A549 (cell line): ENCODE results near the gene HTR3C. TPM values are rescaled to one million over a fixed set of nuclear protein-coding genes. Genes with fewer than 3 reads are reported as not detected.

ENCODE experiments used
- ATAC-seq, 2 experiments: fragments of 200-7000 bp in 1 of 2; fragments of >200 bp in 1 of 2; cut with Nextera tagmentation in 1 of 2; cut with Tn5 transposase in 1 of 2; 3 replicates each; pipeline versions ENCODE4 v1.8.0 to v1.9.1; 2018 to 2020; ENCODE audit warnings: mild to moderate bottlenecking in 1 of 2, moderate library complexity in 1 of 2
- CTCF ChIA-PET: fragments of 300-600 bp; sonication (Branson Sonifier 250); formaldehyde crosslinking; extraction: SDS; loops from one replicate; lab custom pipeline; 2021; ENCODE audit warnings: antibody characterized with exemption, inconsistent platforms; lab: Yijun Ruan, JAX
- POLR2A ChIA-PET: fragments of 350-600 bp; formaldehyde crosslinking; extraction: SDS; loops from one replicate; lab custom pipeline; 2021; ENCODE audit warnings: antibody characterized with exemption, inconsistent platforms; lab: Yijun Ruan, JAX
- DNase-seq, 2 experiments: peaks; one replicate each; pipeline versions ENCODE4 v3.0.0 to v3.0.0-alpha.2; 2011 to 2016; ENCODE audit warnings: low read depth in 1 of 2, low spot score in 1 of 2
- FAIRE-seq: peaks from 2 replicates; lab custom pipeline; 2011; peaks lifted over from hg19 to GRCh38; lab: Jason Lieb, UNC
- H3K27ac ChIP-seq, 2 experiments: fragments of >200 bp; sonication (Bioruptor Twin); formaldehyde crosslinking; 3 replicates each; pipeline ENCODE4 v1.5.1; 2016 to 2017
- H3K4me1 ChIP-seq: fragments of >200 bp; sonication (Bioruptor Twin); formaldehyde crosslinking; 3 replicates; pipeline ENCODE4 v1.6.1; 2016
- H3K4me2 ChIP-seq: fragments of >200 bp; sonication (Bioruptor Twin); formaldehyde crosslinking; 3 replicates; pipeline ENCODE4 v1.6.1; 2016
- H3K4me3 ChIP-seq: fragments of >200 bp; sonication (Bioruptor Twin); formaldehyde crosslinking; 3 replicates; pipeline ENCODE4 v1.5.1; 2016
- H3K9me3 ChIP-seq: fragments of >200 bp; sonication (Bioruptor Twin); formaldehyde crosslinking; 3 replicates; pipeline ENCODE4 v1.6.1; 2016
- CBX8 ChIP-seq: fragments of 200-600 bp; sonication (generic); IDR thresholded peaks from 2 replicates; pipeline ENCODE4 v1.6.1; 2016
- EHF ChIP-seq: fragments of 250-450 bp; sonication (Bioruptor Pico); IDR thresholded peaks from 2 replicates; pipeline ENCODE4 v1.5.0; 2020; ENCODE audit warnings: mild to moderate bottlenecking
- EHMT2 ChIP-seq: fragments of 200-600 bp; sonication (generic); IDR thresholded peaks from 2 replicates; pipeline ENCODE4 v1.6.1; 2016; ENCODE audit warnings: antibody characterized with exemption, low read depth, mild to moderate bottlenecking, moderate library complexity
- FOSL2 ChIP-seq, 2 experiments: fragments of 450-650 bp in 1 of 2; fragments of >200 bp in 1 of 2; sonication (Bioruptor Twin) in 1 of 2; formaldehyde crosslinking; IDR thresholded peaks; 2 replicates each; pipeline versions ENCODE4 v1.5.0 to v1.6.1; 2016 to 2020; ENCODE audit warnings: mild to moderate bottlenecking in 1 of 2, moderate library complexity in 1 of 2
- HDAC2 ChIP-seq: fragments of 200-600 bp; sonication (generic); IDR thresholded peaks from 2 replicates; pipeline ENCODE4 v1.6.1; 2016
- HEYL ChIP-seq: fragments of 250-450 bp; sonication (Bioruptor Pico); IDR thresholded peaks from 2 replicates; pipeline ENCODE4 v1.8.0; 2021; ENCODE audit warnings: mild to moderate bottlenecking, moderate library complexity
- HOXA7 ChIP-seq: fragments of 250-450 bp; sonication (Bioruptor Pico); IDR thresholded peaks from 2 replicates; pipeline ENCODE4 v1.5.0; 2020; ENCODE audit warnings: mild to moderate bottlenecking, moderate library complexity
- JUNB ChIP-seq: fragments of >200 bp; sonication (Bioruptor Twin); formaldehyde crosslinking; IDR thresholded peaks from 2 replicates; pipeline ENCODE4 v1.6.1; 2016
- MAFK ChIP-seq: fragments of 450-650 bp; IDR thresholded peaks from 2 replicates; pipeline ENCODE4 v1.6.1; 2014; ENCODE audit not compliant: partially characterized antibody
- NPAS2 ChIP-seq: fragments of 250-450 bp; sonication (Bioruptor Pico); IDR thresholded peaks from 2 replicates; pipeline ENCODE4 v1.8.0; 2022; ENCODE audit warnings: mild to moderate bottlenecking, moderate library complexity, borderline replicate concordance
- NR3C1 ChIP-seq: fragments of >200 bp; sonication (Bioruptor Twin); formaldehyde crosslinking; IDR thresholded peaks from 3 replicates; pipeline ENCODE4 v1.6.1; 2017
- POLR2A ChIP-seq: IDR thresholded peaks from 2 replicates; pipeline ENCODE4 v1.6.1; 2012; ENCODE audit warnings: mild to moderate bottlenecking, low read length
- RARB ChIP-seq: fragments of 250-450 bp; sonication (Bioruptor Pico); IDR thresholded peaks from 2 replicates; pipeline ENCODE4 v1.8.0; 2021; ENCODE audit warnings: mild to moderate bottlenecking, moderate library complexity
- RFX5 ChIP-seq: fragments of 450-650 bp; IDR thresholded peaks from 2 replicates; pipeline ENCODE4 v1.7.1; 2014; ENCODE audit warnings: antibody characterized with exemption, mild to moderate bottlenecking, moderate library complexity
- WGBS: methylation state at CpG from one replicate; pipeline ENCODE4 v1.1.6; 2017; ENCODE audit errors: missing lambda C conversion rate; 5-methylcytosine and 5-hydroxymethylcytosine counted together
- polyA plus RNA-seq, 4 experiments: library from polyadenylated mRNA; depleted of rRNA in 3 of 4; stranded (reverse); fragments of >200 nt; fragmentation: RNase III in 1 of 4; extraction: RNeasy Plus Mini Kit Qiagen cat#74134 plus additional on column Dnase treatment in 1 of 4; gene quantifications; 2 replicates in 3 of 4; 3 replicates in 1 of 4; pipeline ENCODE4 v1.2.3, GENCODE V29; 2011 to 2017
- TF ChIP-seq, protein P1 (sequence below): IDR thresholded peaks from 2 replicates; pipeline ENCODE4 v1.6.1; 2012
- TF ChIP-seq, protein P2 (sequence below): fragments of 250-450 bp; sonication (Bioruptor Pico); IDR thresholded peaks from 2 replicates; pipeline ENCODE4 v1.5.0; 2020; ENCODE audit warnings: low read depth, mild to moderate bottlenecking, moderate library complexity
- TF ChIP-seq, protein P3 (sequence below): fragments of >200 bp; sonication (Bioruptor Twin); formaldehyde crosslinking; IDR thresholded peaks from 2 replicates; pipeline ENCODE4 v1.6.1; 2016
- TF ChIP-seq, protein P4 (sequence below): fragments of 250-450 bp; sonication (Bioruptor Pico); IDR thresholded peaks from 2 replicates; pipeline ENCODE4 v1.5.0; 2021; ENCODE audit warnings: mild to moderate bottlenecking, moderate library complexity, borderline replicate concordance
- TF ChIP-seq, protein P5 (sequence below): fragments of >200 bp; sonication (Bioruptor Twin); formaldehyde crosslinking; IDR thresholded peaks from 3 replicates; pipeline ENCODE4 v1.5.1; 2016

Gene HTR3C
- polyA plus RNA-seq, 2 of the 4 experiments (the other 2 are of a cell fraction) = not detected

DNA sequence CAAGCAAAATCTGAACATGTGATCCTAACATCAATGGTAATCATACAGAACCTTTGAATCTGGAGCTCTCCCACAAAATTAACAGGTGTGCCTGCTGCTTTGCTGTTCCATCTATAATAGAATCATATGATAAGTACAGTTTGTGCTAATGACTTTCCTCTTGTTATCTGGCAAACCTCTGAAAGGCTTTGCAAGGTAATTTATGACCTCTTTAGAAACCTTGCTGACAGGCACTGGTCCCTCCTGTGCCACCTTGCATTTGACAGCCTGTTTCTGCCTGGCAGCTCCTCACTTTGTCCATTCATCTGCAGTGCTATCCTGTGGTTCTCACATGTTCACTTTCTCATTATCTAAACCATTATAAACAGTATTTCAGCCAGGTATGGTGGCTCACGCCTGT, 10.2 kb upstream of the HTR3C start:
- FAIRE-seq (no peak), DNase-seq (no peak), ATAC-seq (no peak)
- Histone ChIP-seq H3K4me1 (no peaks in the 10 kb centered on the region), H3K27ac (no peak overlapping the region), H3K9me3 (no peaks in the 10 kb centered on the region), H3K4me3 (no peak overlapping the region), H3K4me2 (no peak overlapping the region)
- no peak for TF ChIP-seq HDAC2
- no peak for TF ChIP-seq HEYL
- TF ChIP-seq, protein P1, sequence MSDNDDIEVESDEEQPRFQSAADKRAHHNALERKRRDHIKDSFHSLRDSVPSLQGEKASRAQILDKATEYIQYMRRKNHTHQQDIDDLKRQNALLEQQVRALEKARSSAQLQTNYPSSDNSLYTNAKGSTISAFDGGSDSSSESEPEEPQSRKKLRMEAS = no peak
- no peak for TF ChIP-seq EHMT2
- ChIA-PET POLR2A (interaction anchor here (0.7 kb wide), 1 partner anchor 25 kb away, joined by 6 read pairs; no protein-coding TSS in a partner anchor), CTCF (interaction anchor here (1.0 kb wide), 1 partner anchor 33 kb away, joined by 3 read pairs; no protein-coding TSS in a partner anchor)
- WGBS = 55% methylated on average over 1 of the region's 1 CpG

DNA sequence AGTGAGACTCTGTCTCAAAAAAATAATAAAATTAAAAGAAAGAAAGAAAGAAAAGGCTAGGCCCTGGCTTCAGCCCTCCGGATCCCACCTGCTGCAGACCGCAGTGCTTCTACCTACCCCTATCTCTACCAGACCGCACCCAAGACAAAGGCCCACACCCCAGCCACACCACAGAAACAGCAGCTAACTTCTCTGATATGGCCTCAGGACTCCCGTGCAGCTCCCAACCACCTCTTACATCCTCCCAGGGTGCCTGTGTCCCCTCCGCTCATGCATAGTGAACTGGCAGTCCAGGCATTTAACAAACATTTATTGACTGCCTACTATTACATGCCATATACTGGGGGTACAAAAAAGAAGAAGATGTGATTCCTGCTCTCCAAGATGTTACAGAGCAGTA, 6.9 kb upstream of the HTR3C start:
- Histone ChIP-seq H3K9me3 (no peaks in the 10 kb centered on the region), H3K4me1 (no peaks in the 10 kb centered on the region), H3K4me2 (no peak overlapping the region), H3K27ac (no peak overlapping the region), H3K4me3 (no peak overlapping the region)
- no peak for FAIRE-seq
- no peak for ATAC-seq
- POLR2A ChIA-PET = no interaction called here
- no peak for DNase-seq
- no peak for TF ChIP-seq NPAS2 (CRISPR knock-in tag)
- TF ChIP-seq EHF (CRISPR knock-in tag) = no peak
- TF ChIP-seq HOXA7 (CRISPR knock-in tag) = no peak
- no peak for TF ChIP-seq CBX8
- TF ChIP-seq FOSL2 (IDR thresholded peaks at IDR 0.05) = no peak
- TF ChIP-seq FOSL2 (CRISPR knock-in tag; IDR thresholded peaks at IDR 0.05) = no peak
- TF ChIP-seq NR3C1 = no peak
- no peak for TF ChIP-seq RFX5
- TF ChIP-seq, protein P2, sequence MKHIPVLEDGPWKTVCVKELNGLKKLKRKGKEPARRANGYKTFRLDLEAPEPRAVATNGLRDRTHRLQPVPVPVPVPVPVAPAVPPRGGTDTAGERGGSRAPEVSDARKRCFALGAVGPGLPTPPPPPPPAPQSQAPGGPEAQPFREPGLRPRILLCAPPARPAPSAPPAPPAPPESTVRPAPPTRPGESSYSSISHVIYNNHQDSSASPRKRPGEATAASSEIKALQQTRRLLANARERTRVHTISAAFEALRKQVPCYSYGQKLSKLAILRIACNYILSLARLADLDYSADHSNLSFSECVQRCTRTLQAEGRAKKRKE (CRISPR knock-in tag) = no peak
- no peak for TF ChIP-seq RARB (CRISPR knock-in tag)
- TF ChIP-seq, protein P3, sequence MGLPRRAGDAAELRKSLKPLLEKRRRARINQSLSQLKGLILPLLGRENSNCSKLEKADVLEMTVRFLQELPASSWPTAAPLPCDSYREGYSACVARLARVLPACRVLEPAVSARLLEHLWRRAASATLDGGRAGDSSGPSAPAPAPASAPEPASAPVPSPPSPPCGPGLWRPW = no peak
- no peak for TF ChIP-seq POLR2A
- TF ChIP-seq, protein P4, sequence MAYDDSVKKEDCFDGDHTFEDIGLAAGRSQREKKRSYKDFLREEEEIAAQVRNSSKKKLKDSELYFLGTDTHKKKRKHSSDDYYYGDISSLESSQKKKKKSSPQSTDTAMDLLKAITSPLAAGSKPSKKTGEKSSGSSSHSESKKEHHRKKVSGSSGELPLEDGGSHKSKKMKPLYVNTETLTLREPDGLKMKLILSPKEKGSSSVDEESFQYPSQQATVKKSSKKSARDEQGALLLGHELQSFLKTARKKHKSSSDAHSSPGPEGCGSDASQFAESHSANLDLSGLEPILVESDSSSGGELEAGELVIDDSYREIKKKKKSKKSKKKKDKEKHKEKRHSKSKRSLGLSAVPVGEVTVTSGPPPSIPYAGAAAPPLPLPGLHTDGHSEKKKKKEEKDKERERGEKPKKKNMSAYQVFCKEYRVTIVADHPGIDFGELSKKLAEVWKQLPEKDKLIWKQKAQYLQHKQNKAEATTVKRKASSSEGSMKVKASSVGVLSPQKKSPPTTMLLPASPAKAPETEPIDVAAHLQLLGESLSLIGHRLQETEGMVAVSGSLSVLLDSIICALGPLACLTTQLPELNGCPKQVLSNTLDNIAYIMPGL (CRISPR knock-in tag) = no peak
- no peak for TF ChIP-seq MAFK
- no peak for TF ChIP-seq HEYL
- TF ChIP-seq, protein P1 = no peak
- TF ChIP-seq, protein P5, sequence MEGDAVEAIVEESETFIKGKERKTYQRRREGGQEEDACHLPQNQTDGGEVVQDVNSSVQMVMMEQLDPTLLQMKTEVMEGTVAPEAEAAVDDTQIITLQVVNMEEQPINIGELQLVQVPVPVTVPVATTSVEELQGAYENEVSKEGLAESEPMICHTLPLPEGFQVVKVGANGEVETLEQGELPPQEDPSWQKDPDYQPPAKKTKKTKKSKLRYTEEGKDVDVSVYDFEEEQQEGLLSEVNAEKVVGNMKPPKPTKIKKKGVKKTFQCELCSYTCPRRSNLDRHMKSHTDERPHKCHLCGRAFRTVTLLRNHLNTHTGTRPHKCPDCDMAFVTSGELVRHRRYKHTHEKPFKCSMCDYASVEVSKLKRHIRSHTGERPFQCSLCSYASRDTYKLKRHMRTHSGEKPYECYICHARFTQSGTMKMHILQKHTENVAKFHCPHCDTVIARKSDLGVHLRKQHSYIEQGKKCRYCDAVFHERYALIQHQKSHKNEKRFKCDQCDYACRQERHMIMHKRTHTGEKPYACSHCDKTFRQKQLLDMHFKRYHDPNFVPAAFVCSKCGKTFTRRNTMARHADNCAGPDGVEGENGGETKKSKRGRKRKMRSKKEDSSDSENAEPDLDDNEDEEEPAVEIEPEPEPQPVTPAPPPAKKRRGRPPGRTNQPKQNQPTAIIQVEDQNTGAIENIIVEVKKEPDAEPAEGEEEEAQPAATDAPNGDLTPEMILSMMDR = no peak
- TF ChIP-seq JUNB = no peak
- 90% methylated on average over 5 of the region's 5 CpGs for WGBS
- CTCF ChIA-PET = no interaction called here
